Measurements from ENCODE around the gene C11orf97. TPM values are rescaled to one million over a fixed set of nuclear protein-coding genes. Genes with fewer than 3 reads are reported as not detected.

C11orf97 gene
- total and polyA plus RNA-seq, 9 of the 15 experiments (the other 6 are each of a cell fraction or from before 2014, with no cell fraction given): not detected

DNA sequence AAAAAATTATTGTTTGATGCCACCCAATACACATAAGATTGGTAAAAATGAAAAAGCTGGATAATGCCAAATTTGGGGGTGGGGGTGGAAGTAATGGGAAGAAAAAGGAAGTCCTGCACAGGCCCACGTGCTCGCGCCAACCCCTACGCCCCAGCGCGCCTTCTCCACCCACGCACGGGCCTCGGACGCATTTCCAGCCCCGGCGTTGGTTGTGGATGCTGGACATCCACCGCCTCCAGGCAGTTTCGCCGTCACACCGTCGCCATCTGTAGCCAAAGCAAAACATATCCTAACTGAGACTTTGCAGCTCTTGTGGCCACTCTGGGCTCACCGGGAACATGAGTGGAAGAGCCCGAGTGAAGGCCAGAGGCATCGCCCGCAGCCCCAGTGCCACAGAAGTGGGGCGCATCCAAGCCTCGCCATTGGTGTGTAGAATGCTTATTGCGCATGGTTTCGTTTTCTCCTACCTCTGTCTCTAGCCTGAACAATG lies 55.0 kb downstream of the C11orf97 start, which contains the start of gene PIWIL4 (continued):
- TF ChIP-seq BCOR (IDR thresholded peaks at IDR 0.05) (no peak), ZNF584 (CRISPR knock-in tag; IDR thresholded peaks at IDR 0.05; ENCODE audit: low read depth) (no peak), FUS (optimal IDR thresholded peaks at IDR 0.05; ENCODE audit: low read depth, low read length) (no peak), CBX1 (IDR thresholded peaks at IDR 0.05; ENCODE audit: low read depth) (peak; percentile 57; the same call in 1 of the 2 replicates), JUN (IDR thresholded peaks at IDR 0.05; ENCODE audit: borderline replicate concordance, low read depth, low read length) (no peak), JUN (CRISPR knock-in tag; IDR thresholded peaks at IDR 0.05; ENCODE audit: borderline replicate concordance) (no peak), SAP30 (IDR thresholded peaks at IDR 0.05; ENCODE audit: borderline replicate concordance, insufficient read depth, low read depth, low read length, poor library complexity, severe bottlenecking) (no peak), HMG20B (CRISPR knock-in tag; IDR thresholded peaks at IDR 0.05) (no peak), COPS2 (conservative IDR thresholded peaks at IDR 0.05) (no peak), ZNF57 (CRISPR knock-in tag; IDR thresholded peaks at IDR 0.05) (no peak), SP2 (IDR thresholded peaks at IDR 0.05; ENCODE audit: extremely low read depth, low read depth, low read length, poor library complexity, severe bottlenecking) (no peak), E2F3 (CRISPR knock-in tag; IDR thresholded peaks at IDR 0.05) (0 out of 2 replicates have a peak, but pooled peaks have one; percentile 22), HNRNPL (IDR thresholded peaks at IDR 0.05; ENCODE audit: low read depth, low read length) (no peak), SMARCE1 (IDR thresholded peaks at IDR 0.05) (peak; percentile 21; the same call in 1 of the 2 replicates), PTBP1 (IDR thresholded peaks at IDR 0.05; ENCODE audit: low read depth, low read length) (no peak), NFE2L1 (tag; IDR thresholded peaks at IDR 0.05; ENCODE audit: borderline replicate concordance, low read depth) (no peak), DPF2 (IDR thresholded peaks at IDR 0.05) (0 out of 2 replicates have a peak, but pooled peaks have one; percentile 14), ZNF764 (CRISPR knock-in tag; IDR thresholded peaks at IDR 0.05; ENCODE audit: low read depth) (no peak), NBN (IDR thresholded peaks at IDR 0.05; ENCODE audit: low read depth) (no peak), CTBP1 (IDR thresholded peaks at IDR 0.05; ENCODE audit: borderline replicate concordance) (peak; percentile 49; the same call in 1 of the 2 replicates), TCF7L2 (IDR thresholded peaks at IDR 0.05; ENCODE audit: low read depth, low read length) (no peak), TFAM (CRISPR knock-in tag; conservative IDR thresholded peaks at IDR 0.05) (no peak), ZFP1 (CRISPR knock-in tag; IDR thresholded peaks at IDR 0.05) (no peak), ZNF253 (CRISPR knock-in tag; conservative IDR thresholded peaks at IDR 0.05) (no peak)
- TF ChIP-seq, protein P1, sequence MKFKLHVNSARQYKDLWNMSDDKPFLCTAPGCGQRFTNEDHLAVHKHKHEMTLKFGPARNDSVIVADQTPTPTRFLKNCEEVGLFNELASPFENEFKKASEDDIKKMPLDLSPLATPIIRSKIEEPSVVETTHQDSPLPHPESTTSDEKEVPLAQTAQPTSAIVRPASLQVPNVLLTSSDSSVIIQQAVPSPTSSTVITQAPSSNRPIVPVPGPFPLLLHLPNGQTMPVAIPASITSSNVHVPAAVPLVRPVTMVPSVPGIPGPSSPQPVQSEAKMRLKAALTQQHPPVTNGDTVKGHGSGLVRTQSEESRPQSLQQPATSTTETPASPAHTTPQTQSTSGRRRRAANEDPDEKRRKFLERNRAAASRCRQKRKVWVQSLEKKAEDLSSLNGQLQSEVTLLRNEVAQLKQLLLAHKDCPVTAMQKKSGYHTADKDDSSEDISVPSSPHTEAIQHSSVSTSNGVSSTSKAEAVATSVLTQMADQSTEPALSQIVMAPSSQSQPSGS (CRISPR knock-in tag; IDR thresholded peaks at IDR 0.05): no peak
- TF ChIP-seq, protein P2, sequence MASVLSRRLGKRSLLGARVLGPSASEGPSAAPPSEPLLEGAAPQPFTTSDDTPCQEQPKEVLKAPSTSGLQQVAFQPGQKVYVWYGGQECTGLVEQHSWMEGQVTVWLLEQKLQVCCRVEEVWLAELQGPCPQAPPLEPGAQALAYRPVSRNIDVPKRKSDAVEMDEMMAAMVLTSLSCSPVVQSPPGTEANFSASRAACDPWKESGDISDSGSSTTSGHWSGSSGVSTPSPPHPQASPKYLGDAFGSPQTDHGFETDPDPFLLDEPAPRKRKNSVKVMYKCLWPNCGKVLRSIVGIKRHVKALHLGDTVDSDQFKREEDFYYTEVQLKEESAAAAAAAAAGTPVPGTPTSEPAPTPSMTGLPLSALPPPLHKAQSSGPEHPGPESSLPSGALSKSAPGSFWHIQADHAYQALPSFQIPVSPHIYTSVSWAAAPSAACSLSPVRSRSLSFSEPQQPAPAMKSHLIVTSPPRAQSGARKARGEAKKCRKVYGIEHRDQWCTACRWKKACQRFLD (CRISPR knock-in tag; IDR thresholded peaks at IDR 0.05): no peak
- TF ChIP-seq, protein P3, sequence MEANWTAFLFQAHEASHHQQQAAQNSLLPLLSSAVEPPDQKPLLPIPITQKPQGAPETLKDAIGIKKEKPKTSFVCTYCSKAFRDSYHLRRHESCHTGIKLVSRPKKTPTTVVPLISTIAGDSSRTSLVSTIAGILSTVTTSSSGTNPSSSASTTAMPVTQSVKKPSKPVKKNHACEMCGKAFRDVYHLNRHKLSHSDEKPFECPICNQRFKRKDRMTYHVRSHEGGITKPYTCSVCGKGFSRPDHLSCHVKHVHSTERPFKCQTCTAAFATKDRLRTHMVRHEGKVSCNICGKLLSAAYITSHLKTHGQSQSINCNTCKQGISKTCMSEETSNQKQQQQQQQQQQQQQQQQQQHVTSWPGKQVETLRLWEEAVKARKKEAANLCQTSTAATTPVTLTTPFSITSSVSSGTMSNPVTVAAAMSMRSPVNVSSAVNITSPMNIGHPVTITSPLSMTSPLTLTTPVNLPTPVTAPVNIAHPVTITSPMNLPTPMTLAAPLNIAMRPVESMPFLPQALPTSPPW (CRISPR knock-in tag; IDR thresholded peaks at IDR 0.05): peak; percentile 43
